Body of pancreas (tissue), 4 donors: ENCODE measurements around the gene CNNM4.

ENCODE experiments used
- CTCF ChIP-seq, 7 experiments: fragments of 450-650 bp in 4 of 7; fragments of 200-600 bp in 3 of 7; sonication (generic) in 3 of 7; IDR thresholded peaks; one replicate each; pipeline ENCODE4 v1.5.1; 2016 to 2019; ENCODE audit warnings: antibody characterized with exemption in 7 of 7
- POLR2A ChIP-seq, 3 donors: fragments of 450-650 bp; IDR thresholded peaks; one replicate each; pipeline ENCODE4 v1.6.1; 2016; ENCODE audit warnings: antibody characterized with exemption in 3 of 3, mild to moderate bottlenecking in 2 of 3

GRCh38 chr2:96824079-96824870 lies 63.6 kb downstream of the CNNM4 start:
- TF ChIP-seq CTCF (IDR thresholded peaks at IDR 0.05) (no peak), POLR2A (IDR thresholded peaks at IDR 0.05) (no peak)
